GM21515 (cell line): ENCODE results near the gene BANP.
"Not testable (repeated sequence)": the region's sequence is repeated elsewhere in the genome, so short reads cannot be mapped to it uniquely, and the experiment has no call there.

Source experiments
- ATAC-seq: cut with Tn5 transposase; IDR thresholded peaks from one replicate; pipeline ENCODE4 v1.9.1; 2021; ENCODE audit not compliant: unreplicated experiment

Gene BANP

GRCh38 chr16:88044121-88044581 lies 92.9 kb downstream of the BANP start:
- ATAC-seq, result peak; percentile 65

- ATAC-seq, result not testable (repeated sequence)
Observed at GRCh38 chr16:88045361-88045760, 94.1 kb downstream of the BANP start.

GRCh38 chr16:88045820-88046303 lies 94.6 kb downstream of the BANP start:
- peak; percentile 70 for ATAC-seq

- ATAC-seq, result no peak
Observed at GRCh38 chr16:88047462-88047861, 96.2 kb downstream of the BANP start.

GRCh38 chr16:88048985-88049384 lies 97.8 kb downstream of the BANP start:
- no peak for ATAC-seq

GRCh38 chr16:88049561-88050545 lies 98.6 kb downstream of the BANP start:
- ATAC-seq, result no peak

GRCh38 chr16:88050952-88051660 lies 99.9 kb downstream of the BANP start:
- no peak for ATAC-seq

GRCh38 chr16:88052661-88053060 lies 101.4 kb downstream of the BANP start:
- ATAC-seq, result no peak

- not testable (repeated sequence) for ATAC-seq
Observed at GRCh38 chr16:88053479-88053878, 102.2 kb downstream of the BANP start.

GRCh38 chr16:88055356-88055755 lies 104.1 kb downstream of the BANP start:
- ATAC-seq, result no peak

- ATAC-seq, result no peak
Observed at GRCh38 chr16:88056212-88056611, 105.0 kb downstream of the BANP start.

GRCh38 chr16:88057656-88058055 lies 106.4 kb downstream of the BANP start:
- no peak for ATAC-seq

GRCh38 chr16:88058136-88058535 lies 106.9 kb downstream of the BANP start:
- no peak for ATAC-seq

- ATAC-seq, result no peak
Observed at GRCh38 chr16:88058817-88059216, 107.6 kb downstream of the BANP start.

GRCh38 chr16:88059701-88060386 lies 108.6 kb downstream of the BANP start:
- ATAC-seq, result no peak

- no peak for ATAC-seq
Observed at GRCh38 chr16:88060524-88061219, 109.4 kb downstream of the BANP start.

GRCh38 chr16:88061346-88062110 lies 110.3 kb downstream of the BANP start:
- ATAC-seq, result no peak

GRCh38 chr16:88062341-88063210 lies 111.3 kb downstream of the BANP start:
- no peak for ATAC-seq
